ENCODE data around the gene HLA-F. TPM values are rescaled to one million over a fixed set of nuclear protein-coding genes. Genes with fewer than 3 reads are reported as not detected.

HLA-F gene
- total RNA-seq, 2 donors from 2014 or later: 21.1 to 36.7 TPM

GRCh38 chr6:29762781-29763214 is 39.6 kb downstream of the HLA-F start:
- TF ChIP-seq CTCF (IDR thresholded peaks at IDR 0.05): no peak
- H3K4me3 ChIP-seq: no peak overlapping the region
- H3K4me1 ChIP-seq: peaks cover 0 to 13% of the 10 kb centered on the region in 2 donors
- no peaks in the 10 kb centered on the region for H3K27me3 ChIP-seq
- no peaks in the 10 kb centered on the region for H3K9me3 ChIP-seq
- DNase-seq (ENCODE audit: low spot score): no peak
- H3K36me3 ChIP-seq: no peaks in the 10 kb centered on the region
- no peak overlapping the region for H3K27ac ChIP-seq

- Histone ChIP-seq H3K4me1 (peaks cover 0 to 13% of the 10 kb centered on the region in 2 donors), H3K4me3 (no peak overlapping the region), H3K9me3 (no peaks in the 10 kb centered on the region), H3K27ac (peak overlapping the region; percentile 29 to 42), H3K36me3 (no peaks in the 10 kb centered on the region), H3K27me3 (no peaks in the 10 kb centered on the region)
- DNase-seq (ENCODE audit: low spot score): no peak
- no peak for TF ChIP-seq CTCF (IDR thresholded peaks at IDR 0.05)
Measured at GRCh38 chr6:29763491-29764289, 40.5 kb downstream of the HLA-F start.

GRCh38 chr6:29764422-29765196 is 41.4 kb downstream of the HLA-F start:
- H3K9me3 ChIP-seq: no peaks in the 10 kb centered on the region
- no peak for TF ChIP-seq CTCF (IDR thresholded peaks at IDR 0.05)

GRCh38 chr6:29769336-29769735 is 46.1 kb downstream of the HLA-F start:
- no peak overlapping the region for H3K4me3 ChIP-seq
- H3K36me3 ChIP-seq: no peaks in the 10 kb centered on the region
- H3K4me1 ChIP-seq: no peaks in the 10 kb centered on the region
- no peak overlapping the region for H3K27ac ChIP-seq
- no peaks in the 10 kb centered on the region for H3K27me3 ChIP-seq
- no peaks in the 10 kb centered on the region for H3K9me3 ChIP-seq
- TF ChIP-seq CTCF (IDR thresholded peaks at IDR 0.05): no peak
- DNase-seq (ENCODE audit: low spot score): no peak

More at GRCh38 chr6:29764422-29765196, 41.4 kb downstream of the HLA-F start:
- DNase-seq (ENCODE audit: low spot score): no peak
- Histone ChIP-seq H3K27ac (no peak overlapping the region), H3K4me1 (peaks cover 0 to 13% of the 10 kb centered on the region in 2 donors), H3K36me3 (no peaks in the 10 kb centered on the region), H3K4me3 (no peak overlapping the region), H3K27me3 (no peaks in the 10 kb centered on the region)

- no peak for TF ChIP-seq CTCF (IDR thresholded peaks at IDR 0.05)
- no peaks in the 10 kb centered on the region for H3K9me3 ChIP-seq
- H3K36me3 ChIP-seq: no peaks in the 10 kb centered on the region
- no peak overlapping the region for H3K27ac ChIP-seq
- H3K27me3 ChIP-seq: no peaks in the 10 kb centered on the region
- H3K4me3 ChIP-seq: no peak overlapping the region
- DNase-seq (ENCODE audit: low spot score): no peak
- no peaks in the 10 kb centered on the region for H3K4me1 ChIP-seq
Measured at GRCh38 chr6:29770306-29770705, 47.1 kb downstream of the HLA-F start.

Measured in right atrium auricular region (tissue), 2 donors.